Endothelial cell of umbilical vein (primary cell): Measurements from ENCODE around the gene PCGF5. TPM values are rescaled to one million over a fixed set of nuclear protein-coding genes. Genes with fewer than 3 reads are reported as not detected.

Source experiments
- BruUV-seq: library from RNA; stranded (reverse); fragments of 400-500 nt; replicated peaks from 2 replicates; lab custom pipeline; 2021; lab: Mats Ljungman, UMichigan
- CTCF ChIA-PET: fragments of 300-600, 350-600 bp; sonication (Branson Sonifier 250); formaldehyde crosslinking; loops from one replicate; lab custom pipeline; 2021; ENCODE audit warnings: antibody characterized with exemption, inconsistent platforms; lab: Charles Lee
- POLR2A ChIA-PET: fragments of 300-600, 350-600 bp; sonication (Branson Sonifier 250); formaldehyde crosslinking; loops from one replicate; lab custom pipeline; 2021; ENCODE audit warnings: antibody characterized with exemption, inconsistent platforms; lab: Charles Lee
- DNase-seq: peaks from one replicate; pipeline ENCODE4 v3.0.0-alpha.2; 2011; ENCODE audit warnings: low read depth, low spot score
- FAIRE-seq: peaks from 2 replicates; lab custom pipeline; 2011; peaks lifted over from hg19 to GRCh38; lab: Jason Lieb, UNC
- H2AFZ ChIP-seq: 2 replicates; pipeline ENCODE4 v1.6.0; 2012; ENCODE audit warnings: low read depth, low read length, control low read depth, inconsistent platforms
- H3K27ac ChIP-seq: 2 replicates; pipeline ENCODE4 v1.5.1; 2011; ENCODE audit warnings: low read depth, mild to moderate bottlenecking, control low read depth, low read length, moderate library complexity; ENCODE audit not compliant: insufficient read depth
- H3K27me3 ChIP-seq, 2 experiments: 2 replicates each; pipeline versions ENCODE4 v1.6.0 to v1.6.1; 2011; ENCODE audit warnings: low read length in 2 of 2, mixed read lengths in 1 of 2; ENCODE audit not compliant: control insufficient read depth in 2 of 2, insufficient read depth in 2 of 2
- H3K36me3 ChIP-seq, 2 experiments: 2 replicates in 1 of 2; 3 replicates in 1 of 2; pipeline ENCODE4 v1.5.1; 2011; ENCODE audit warnings: low read length in 2 of 2, mild to moderate bottlenecking in 1 of 2, moderate library complexity in 1 of 2; ENCODE audit not compliant: control insufficient read depth in 2 of 2, insufficient read depth in 2 of 2; ENCODE audit errors: extremely low read depth in 1 of 2
- H3K4me1 ChIP-seq: 3 replicates; pipeline ENCODE4 v1.5.1; 2011; ENCODE audit warnings: mild to moderate bottlenecking, low read length; ENCODE audit not compliant: control insufficient read depth, insufficient read depth; ENCODE audit errors: extremely low read depth
- H3K4me2 ChIP-seq: 2 replicates; pipeline ENCODE4 v1.6.1; 2011; ENCODE audit warnings: low read length, control low read depth, mixed read lengths; ENCODE audit not compliant: insufficient read depth
- H3K4me3 ChIP-seq, 3 experiments: fragments of 200-600 bp in 1 of 3; sonication (generic), shearing (Covaris generic) in 1 of 3; replicated peaks in 1 of 3; 2 replicates each; pipeline ENCODE4 v1.5.1; 2011 to 2016; ENCODE audit warnings: control low read depth in 3 of 3, low read length in 3 of 3, mild to moderate bottlenecking in 2 of 3, inconsistent platforms in 1 of 3, low read depth in 1 of 3, moderate library complexity in 1 of 3; ENCODE audit not compliant: insufficient read depth in 1 of 3
- H3K79me2 ChIP-seq: 2 replicates; pipeline ENCODE4 v1.6.0; 2012; ENCODE audit warnings: low read length, inconsistent platforms; ENCODE audit not compliant: control insufficient read depth, insufficient read depth
- H3K9ac ChIP-seq: replicated peaks from 2 replicates; pipeline ENCODE3; 2011; ENCODE audit warnings: low read length, control low read depth; ENCODE audit not compliant: insufficient read depth; ENCODE audit errors: extremely low read depth
- H3K9me1 ChIP-seq: replicated peaks from 3 replicates; pipeline ENCODE4 v1.6.0; 2011; ENCODE audit warnings: mild to moderate bottlenecking, low read length; ENCODE audit not compliant: control insufficient read depth, insufficient read depth; ENCODE audit errors: extremely low read depth
- H3K9me3 ChIP-seq: replicated peaks from 2 replicates; pipeline ENCODE4 v1.5.1; 2012; ENCODE audit warnings: low read length, inconsistent platforms; ENCODE audit not compliant: control insufficient read depth, insufficient read depth
- H4K20me1 ChIP-seq: replicated peaks from 2 replicates; pipeline ENCODE3; 2011; ENCODE audit warnings: mild to moderate bottlenecking, low read length; ENCODE audit not compliant: control insufficient read depth, insufficient read depth; ENCODE audit errors: extremely low read depth
- CTCF ChIP-seq, 2 donors: IDR thresholded peaks; 1 replicate in 1 of 2; 2 replicates in 1 of 2; pipeline ENCODE4 v1.5.1; 2011; ENCODE audit warnings: low read length in 2 of 2, mild to moderate bottlenecking in 2 of 2, moderate library complexity in 2 of 2, control low read depth in 1 of 2, inconsistent platforms in 1 of 2, low read depth in 1 of 2; ENCODE audit not compliant: insufficient read depth in 1 of 2; ENCODE audit errors: extremely low read depth in 1 of 2
- EZH2 ChIP-seq: IDR thresholded peaks from 2 replicates; pipeline ENCODE4 v1.6.1; 2012; ENCODE audit warnings: borderline replicate concordance, low read depth, mild to moderate bottlenecking, moderate library complexity, low read length, inconsistent platforms; ENCODE audit not compliant: severe bottlenecking
- FOS ChIP-seq: IDR thresholded peaks from 2 replicates; pipeline ENCODE4 v1.6.1; 2011; ENCODE audit warnings: mild to moderate bottlenecking, low read length, moderate library complexity, borderline replicate concordance; ENCODE audit not compliant: insufficient read depth
- GATA2 ChIP-seq: IDR thresholded peaks from 2 replicates; pipeline ENCODE4 v1.7.0; 2011; ENCODE audit warnings: low read depth, mild to moderate bottlenecking, moderate library complexity, mixed read lengths, low read length; ENCODE audit not compliant: insufficient read length, insufficient read depth
- JUN ChIP-seq: IDR thresholded peaks from 2 replicates; pipeline ENCODE4 v1.6.1; 2011; ENCODE audit warnings: borderline replicate concordance, low read depth; ENCODE audit not compliant: insufficient read length, insufficient read depth
- MAX ChIP-seq: IDR thresholded peaks from 2 replicates; pipeline ENCODE4 v1.6.1; 2011; ENCODE audit not compliant: insufficient read depth, insufficient read length
- MYC ChIP-seq: IDR thresholded peaks from one replicate; pipeline ENCODE4 v1.6.1; 2011; ENCODE audit warnings: mild to moderate bottlenecking, low read depth, low read length
- POLR2A ChIP-seq: IDR thresholded peaks from 2 replicates; pipeline ENCODE4 v1.6.1; 2012; ENCODE audit warnings: low read depth, mild to moderate bottlenecking, control low read depth, low read length
- POLR2AphosphoS5 ChIP-seq: IDR thresholded peaks from 2 replicates; pipeline ENCODE4 v1.6.1; 2012; ENCODE audit warnings: low read depth, mild to moderate bottlenecking, control low read depth, low read length, moderate library complexity; ENCODE audit not compliant: insufficient read depth
- dilution Hi-C: fragments of 300-500 bp; cut with MboI; formaldehyde crosslinking; loops from one replicate; pipeline ENCODE4 v1.15.0; 2019; ENCODE audit warnings: low sequenced_read_pairs; ENCODE audit not compliant: extremely low pct_ligation_motif_present
- intact Hi-C: fragments of 100-400 bp; cut with micrococcal nuclease; formaldehyde crosslinking; loops from one replicate; pipeline ENCODE4 v1.10.0; 2022
- polyA plus RNA-seq, 4 experiments: library from polyadenylated mRNA; depleted of rRNA in 3 of 4; stranded (reverse) in 3 of 4; unstranded in 1 of 4; fragments of >200 nt; gene quantifications; 2 replicates each; pipeline versions ENCODE4 v1.2.1 to v1.2.3, GENCODE V29; 2011 to 2012; ENCODE audit warnings: missing spikeins in 1 of 4
- total RNA-seq: library from RNA; stranded (reverse); gene quantifications from 2 replicates; pipeline ENCODE4 v1.2.3, GENCODE V29; 2021

The PCGF5 gene
- total and polyA plus RNA-seq, 2 donors (not counting 3 experiments of a cell fraction or from before 2014, with no cell fraction given) = 25.0 to 29.8 TPM

DNA sequence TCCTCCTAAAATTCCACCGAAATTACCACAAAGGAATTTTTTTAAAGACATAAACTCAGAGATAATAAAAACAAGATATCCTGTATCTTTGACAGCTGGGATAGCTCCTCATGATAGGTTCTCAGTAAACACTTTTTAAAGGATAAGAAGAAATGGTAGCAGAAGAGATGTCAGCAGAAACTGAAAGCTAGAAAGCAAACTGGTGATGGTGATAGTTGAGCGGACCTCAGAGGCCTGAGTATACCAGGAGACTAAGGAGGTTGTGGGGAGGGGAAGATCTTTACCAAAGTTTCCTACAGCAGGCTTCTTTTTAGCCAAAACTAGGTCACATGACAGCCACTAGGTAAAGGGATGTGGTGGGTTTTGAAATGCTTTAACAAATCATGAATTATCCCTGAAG, 22.5 kb downstream of the PCGF5 start:
- Histone ChIP-seq H3K27me3 (no peaks in the 10 kb centered on the region), H3K27ac (no peak overlapping the region), H3K9me1 (no peaks in the 10 kb centered on the region), H4K20me1 (no peaks in the 10 kb centered on the region), H3K36me3 (no peaks in the 10 kb centered on the region), H3K4me2 (no peak overlapping the region), H3K79me2 (no peaks in the 10 kb centered on the region), H3K9ac (no peak overlapping the region), H3K4me1 (peaks cover 9% of the 10 kb centered on the region), H2AFZ (no peak overlapping the region), H3K4me3 (no peak overlapping the region), H3K9me3 (no peaks in the 10 kb centered on the region)
- FAIRE-seq = no peak
- ChIA-PET CTCF (no interaction called here), POLR2A (no interaction called here)
- BruUV-seq = no TSS peak
- no peak for DNase-seq
- TF ChIP-seq POLR2A (no peak), FOS (no peak), JUN (no peak), POLR2AphosphoS5 (no peak), EZH2 (no peak), CTCF (IDR thresholded peaks at IDR 0.05; ENCODE audit: extremely low read depth in 1 of 2, insufficient read depth in 1 of 2, low read depth in 1 of 2, low read length in 2 of 2) (no peak), GATA2 (no peak), MAX (no peak), MYC (no peak)
- intact Hi-C loops = loop anchor here (2.0 kb wide), 1 partner anchor 22 kb away; the partner anchor contains the start of gene PCGF5
- dilution Hi-C loops = no loop called here
